ENCODE measurements around the gene MRNIP. TPM values are rescaled to one million over a fixed set of nuclear protein-coding genes. Genes with fewer than 3 reads are reported as not detected.

The MRNIP gene
- total RNA-seq, 1 experiment from 2014 or later, result 36.2 TPM

- intact Hi-C loops (cut with micrococcal nuclease), result no loop called here
- Histone ChIP-seq H3K9ac (ENCODE audit: low read length) (no peak overlapping the region), H3K27me3 (ENCODE audit: insufficient read depth, low read length) (no peaks in the 10 kb centered on the region), H3K79me2 (ENCODE audit: insufficient read depth, low read length) (no peaks in the 10 kb centered on the region), H3K36me3 (ENCODE audit: control insufficient read depth in 1 of 2, insufficient read depth in 2 of 2, low read length in 2 of 2) (peaks cover 15 to 25% of the 10 kb centered on the region in 2 experiments), H4K20me1 (ENCODE audit: insufficient read depth) (no peaks in the 10 kb centered on the region), H3K9me3 (ENCODE audit: control insufficient read depth in 1 of 2, insufficient read depth in 1 of 2, low read depth in 1 of 2, low read length in 2 of 2) (no peaks in the 10 kb centered on the region), H3K4me3 (replicated peaks in 1 of 2; ENCODE audit: low read depth in 1 of 2, low read length in 2 of 2) (no peak overlapping the region), H2AFZ (ENCODE audit: low read depth, low read length, poor library complexity, severe bottlenecking) (no peak overlapping the region), H3K4me2 (ENCODE audit: low read length) (no peak overlapping the region), H3K27ac (ENCODE audit: low read depth, low read length) (no peak overlapping the region), H3K9me2 (ENCODE audit: insufficient read depth) (no peaks in the 10 kb centered on the region), H3K4me1 (ENCODE audit: control insufficient read depth in 1 of 2, insufficient read depth in 2 of 2, low read length in 2 of 2) (no peaks in the 10 kb centered on the region)
- BruUV-seq (replicated peaks), result no TSS peak
- ChIA-PET RAD21 (ENCODE audit: low non-redundant PET in 1 of 2, low total read pairs in 2 of 2, uncharacterized antibody in 2 of 2, unreplicated experiment in 2 of 2) (no interaction called here), CTCF (no interaction called here), POLR2A (no interaction called here)
- TF ChIP-seq SIN3A (IDR thresholded peaks at IDR 0.05; ENCODE audit: low read depth), result no peak; the same call in 1 of the 2 replicates
- no peak for TF ChIP-seq ELF1 (IDR thresholded peaks at IDR 0.05; ENCODE audit: borderline replicate concordance, low read depth)
- no peak for TF ChIP-seq EZH2 (IDR thresholded peaks at IDR 0.05)
- TF ChIP-seq POLR2AphosphoS5 (IDR thresholded peaks at IDR 0.05; ENCODE audit: low read depth, low read length), result no peak
- no peak for DNase-seq (ENCODE audit: low read depth, low spot score)
- no peak for ATAC-seq
These were observed 7.0 kb upstream of the MRNIP start for GRCh38 chr5:179865491-179866240.

DNA sequence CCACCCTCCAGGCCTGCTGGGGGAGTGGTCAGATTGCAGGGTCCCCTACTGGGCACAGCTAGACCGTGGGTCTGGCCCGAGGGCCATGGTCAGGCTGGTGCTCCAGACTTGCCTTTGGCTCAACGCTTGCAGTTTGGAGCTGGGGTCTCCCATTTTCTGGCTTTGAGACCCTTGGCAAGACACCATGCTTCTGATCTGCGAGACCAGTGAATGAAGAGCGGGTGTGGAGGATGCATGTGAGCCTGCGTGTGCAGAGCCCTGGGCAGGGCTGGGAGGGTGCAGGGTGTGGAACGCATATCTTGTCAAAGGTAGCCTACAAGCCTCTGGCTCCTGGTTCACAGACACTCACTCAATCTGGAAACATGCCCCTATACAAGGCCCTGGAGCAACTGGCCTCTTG lies 6.1 kb upstream of the MRNIP start:
- no peak overlapping the region for H2AFZ ChIP-seq (ENCODE audit: low read depth, low read length, poor library complexity, severe bottlenecking)
- no peak overlapping the region for H3K9ac ChIP-seq (ENCODE audit: low read length)
- ChIA-PET RAD21 (ENCODE audit: low non-redundant PET in 1 of 2, low total read pairs in 2 of 2, uncharacterized antibody in 2 of 2, unreplicated experiment in 2 of 2) (no interaction called here), POLR2A (no interaction called here), CTCF (no interaction called here)
- no peaks in the 10 kb centered on the region for H3K27me3 ChIP-seq (ENCODE audit: insufficient read depth, low read length)
- no peaks in the 10 kb centered on the region for H3K9me3 ChIP-seq (ENCODE audit: control insufficient read depth in 1 of 2, insufficient read depth in 1 of 2, low read depth in 1 of 2, low read length in 2 of 2)
- no peak overlapping the region for H3K4me2 ChIP-seq (ENCODE audit: low read length)
- peaks cover 15 to 22% of the 10 kb centered on the region in 2 experiments; a peak in 3 of 4 replicates for H3K36me3 ChIP-seq (ENCODE audit: control insufficient read depth in 1 of 2, insufficient read depth in 2 of 2, low read length in 2 of 2)
- no peak overlapping the region for H3K4me3 ChIP-seq (replicated peaks in 1 of 2; ENCODE audit: low read depth in 1 of 2, low read length in 2 of 2)
- H3K27ac ChIP-seq (ENCODE audit: low read depth, low read length), result no peak overlapping the region
- TF ChIP-seq ZFX (IDR thresholded peaks at IDR 0.05), result no peak
- no peak for TF ChIP-seq JUND (IDR thresholded peaks at IDR 0.05)
- no peak for TF ChIP-seq SRF (IDR thresholded peaks at IDR 0.05; ENCODE audit: low read depth)
- TF ChIP-seq CEBPB (IDR thresholded peaks at IDR 0.05; ENCODE audit: low read depth), result no peak
- no peak for ATAC-seq
- no peak for DNase-seq (ENCODE audit: low read depth, low spot score)
- BruUV-seq (replicated peaks), result no TSS peak
- intact Hi-C loops (cut with micrococcal nuclease), result no loop called here
- H4K20me1 ChIP-seq (ENCODE audit: insufficient read depth), result no peaks in the 10 kb centered on the region
- no peaks in the 10 kb centered on the region for H3K9me2 ChIP-seq (ENCODE audit: insufficient read depth)
- peaks cover 0 to 1% of the 10 kb centered on the region in 2 experiments; a peak in 1 of 4 replicates for H3K4me1 ChIP-seq (ENCODE audit: control insufficient read depth in 1 of 2, insufficient read depth in 2 of 2, low read length in 2 of 2)
- no peaks in the 10 kb centered on the region for H3K79me2 ChIP-seq (ENCODE audit: insufficient read depth, low read length)
